ENCODE results near the gene NUDT9.
A peak's percentile ranks its signal among the peaks of the same experiment; 100 is the strongest.
"Not testable (repeated sequence)": the region's sequence is repeated elsewhere in the genome, so short reads cannot be mapped to it uniquely, and the experiment has no call there.

NUDT9 gene

DNA sequence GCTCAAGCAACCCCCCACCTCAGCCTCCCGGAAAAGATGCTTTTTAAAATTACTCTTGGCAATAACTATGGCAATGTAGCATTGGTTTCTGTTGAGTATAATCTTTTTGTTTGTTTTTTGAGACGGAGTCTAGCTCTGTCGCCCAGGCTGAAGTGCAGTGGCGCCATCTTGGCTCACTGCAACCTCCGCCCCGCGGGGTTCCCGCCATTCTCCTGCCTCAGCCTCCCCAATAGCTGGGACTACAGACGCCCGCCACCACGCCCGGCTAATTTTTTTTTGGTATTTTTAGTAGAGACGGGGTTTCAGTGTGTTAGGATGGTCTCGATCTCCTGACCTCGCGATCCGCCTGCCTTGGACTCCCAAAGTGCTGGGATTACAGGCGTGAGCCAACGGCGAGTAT, 32.3 kb upstream of the NUDT9 start:
- WGBS, 2 donors (ENCODE audit: extremely low coverage in 2 of 2, insufficient read length in 2 of 2, insufficient replicate concordance in 1 of 2): no CpG with 5 or more reads among the region's 20 CpGs
- not testable (repeated sequence) for H2BK120ac ChIP-seq (ENCODE audit: low read depth, low read length); H2BK12ac ChIP-seq (ENCODE audit: low read length); H4K8ac ChIP-seq (ENCODE audit: low read depth, low read length); H3K4ac ChIP-seq (ENCODE audit: low read length); H2BK5ac ChIP-seq (ENCODE audit: low read length); H3K14ac ChIP-seq (ENCODE audit: low read length); H2BK15ac ChIP-seq (ENCODE audit: low read length); H3K79me1 ChIP-seq (ENCODE audit: low read depth, low read length); H3K4me1 ChIP-seq (ENCODE audit: control insufficient read depth in 2 of 2, insufficient read depth in 1 of 2, low read depth in 1 of 2, low read length in 2 of 2); H3K27ac ChIP-seq (replicated peaks; ENCODE audit: low read length); H3K18ac ChIP-seq (ENCODE audit: low read length); H3K27me3 ChIP-seq (ENCODE audit: control insufficient read depth in 3 of 3, insufficient read depth in 3 of 3, low read depth in 1 of 3, low read length in 3 of 3); H3K36me3 ChIP-seq (replicated peaks in 1 of 2; ENCODE audit: control insufficient read depth in 2 of 2, insufficient read depth in 2 of 2, low read length in 2 of 2); H3K9ac ChIP-seq (ENCODE audit: low read depth, low read length, poor library complexity); H3K23ac ChIP-seq (ENCODE audit: low read depth, low read length, poor library complexity); H2AFZ ChIP-seq (ENCODE audit: low read length); H4K91ac ChIP-seq (ENCODE audit: low read depth, low read length, poor library complexity); DNase-seq (ENCODE audit: low spot score); H2AK5ac ChIP-seq (ENCODE audit: low read depth, low read length); H3K4me2 ChIP-seq (ENCODE audit: insufficient read depth, low read length, poor library complexity, severe bottlenecking)
- Histone ChIP-seq H3K9me3 (replicated peaks in 1 of 2; ENCODE audit: control insufficient read depth in 2 of 2, insufficient read depth in 1 of 2, low read depth in 1 of 2, low read length in 2 of 2) (peaks cover 2 to 15% of the 10 kb centered on the region in 2 donors), H3K4me3 (ENCODE audit: low read length in 2 of 2) (peak overlapping the region in 1 of 2 donors; percentile 71)

- Histone ChIP-seq H3K23ac (ENCODE audit: low read depth, low read length, poor library complexity) (no peak overlapping the region), H3K18ac (ENCODE audit: low read length) (no peak overlapping the region), H2BK5ac (ENCODE audit: low read length) (no peak overlapping the region), H3K36me3 (replicated peaks in 1 of 2; ENCODE audit: control insufficient read depth in 2 of 2, insufficient read depth in 2 of 2, low read length in 2 of 2) (peaks cover 0 to 2% of the 10 kb centered on the region in 2 donors), H3K9ac (ENCODE audit: low read depth, low read length, poor library complexity) (no peak overlapping the region), H2BK12ac (ENCODE audit: low read length) (no peak overlapping the region), H3K27me3 (ENCODE audit: control insufficient read depth in 3 of 3, insufficient read depth in 3 of 3, low read depth in 1 of 3, low read length in 3 of 3) (no peaks in the 10 kb centered on the region), H2BK120ac (ENCODE audit: low read depth, low read length) (no peak overlapping the region), H3K4ac (ENCODE audit: low read length) (no peak overlapping the region), H4K8ac (ENCODE audit: low read depth, low read length) (no peak overlapping the region), H3K4me1 (ENCODE audit: control insufficient read depth in 2 of 2, insufficient read depth in 1 of 2, low read depth in 1 of 2, low read length in 2 of 2) (peaks cover 0 to 3% of the 10 kb centered on the region in 2 donors), H3K4me2 (ENCODE audit: insufficient read depth, low read length, poor library complexity, severe bottlenecking) (peak overlapping the region; percentile 34), H3K9me3 (replicated peaks in 1 of 2; ENCODE audit: control insufficient read depth in 2 of 2, insufficient read depth in 1 of 2, low read depth in 1 of 2, low read length in 2 of 2) (peaks cover 2 to 12% of the 10 kb centered on the region in 2 donors), H2AK5ac (ENCODE audit: low read depth, low read length) (no peak overlapping the region), H2AFZ (ENCODE audit: low read length) (peak overlapping the region; percentile 98), H3K14ac (ENCODE audit: low read length) (no peak overlapping the region), H3K79me1 (ENCODE audit: low read depth, low read length) (no peaks in the 10 kb centered on the region), H4K91ac (ENCODE audit: low read depth, low read length, poor library complexity) (no peak overlapping the region), H3K4me3 (ENCODE audit: low read length in 2 of 2) (peak overlapping the region; percentile 71 to 74), H2BK15ac (ENCODE audit: low read length) (no peak overlapping the region), H3K27ac (replicated peaks; ENCODE audit: low read length) (no peak overlapping the region)
- no peak for DNase-seq (ENCODE audit: low spot score)
Measured at GRCh38 chr4:87390551-87390890, 31.9 kb upstream of the NUDT9 start.

- Histone ChIP-seq H2BK5ac (ENCODE audit: low read length) (no peak within 1 kb of the TSS), H3K4me1 (ENCODE audit: control insufficient read depth in 2 of 2, insufficient read depth in 1 of 2, low read depth in 1 of 2, low read length in 2 of 2) (peaks cover 0 to 3% of the 10 kb centered on the region in 2 donors), H3K4me3 (ENCODE audit: low read length in 2 of 2) (peak within 1 kb of the TSS; percentile 71 to 74), H3K79me1 (ENCODE audit: low read depth, low read length) (no peaks in the 10 kb centered on the region), H3K4me2 (ENCODE audit: insufficient read depth, low read length, poor library complexity, severe bottlenecking) (peak within 1 kb of the TSS; percentile 61), H3K9ac (ENCODE audit: low read depth, low read length, poor library complexity) (no peak within 1 kb of the TSS), H2BK15ac (ENCODE audit: low read length) (no peak within 1 kb of the TSS), H2BK12ac (ENCODE audit: low read length) (no peak within 1 kb of the TSS), H3K9me3 (replicated peaks in 1 of 2; ENCODE audit: control insufficient read depth in 2 of 2, insufficient read depth in 1 of 2, low read depth in 1 of 2, low read length in 2 of 2) (peaks cover 2 to 12% of the 10 kb centered on the region in 2 donors), H4K91ac (ENCODE audit: low read depth, low read length, poor library complexity) (no peak within 1 kb of the TSS), H3K18ac (ENCODE audit: low read length) (peak within 1 kb of the TSS; percentile 68), H2BK120ac (ENCODE audit: low read depth, low read length) (no peak within 1 kb of the TSS), H3K27ac (replicated peaks; ENCODE audit: low read length) (peak within 1 kb of the TSS; percentile 60), H3K36me3 (replicated peaks in 1 of 2; ENCODE audit: control insufficient read depth in 2 of 2, insufficient read depth in 2 of 2, low read length in 2 of 2) (peaks cover 0 to 2% of the 10 kb centered on the region in 2 donors), H3K4ac (ENCODE audit: low read length) (no peak within 1 kb of the TSS), H3K14ac (ENCODE audit: low read length) (no peak within 1 kb of the TSS), H2AK5ac (ENCODE audit: low read depth, low read length) (no peak within 1 kb of the TSS), H4K8ac (ENCODE audit: low read depth, low read length) (no peak within 1 kb of the TSS), H2AFZ (ENCODE audit: low read length) (peak within 1 kb of the TSS; percentile 98), H3K27me3 (ENCODE audit: control insufficient read depth in 3 of 3, insufficient read depth in 3 of 3, low read depth in 1 of 3, low read length in 3 of 3) (no peaks in the 10 kb centered on the region), H3K23ac (ENCODE audit: low read depth, low read length, poor library complexity) (no peak within 1 kb of the TSS)
- no CpG with 5 or more reads among the region's 32 CpGs for WGBS, 2 donors (ENCODE audit: extremely low coverage in 2 of 2, insufficient read length in 2 of 2, insufficient replicate concordance in 1 of 2)
- peak; percentile 72 for DNase-seq (ENCODE audit: low spot score)
Measured at GRCh38 chr4:87390891-87391575, 31.3 kb upstream of the NUDT9 start, which contains the start of gene HSD17B11. HSD17B11 (minus strand) TSS chr4:87391188; CDS start chr4:87391070, 118 bp downstream.

GRCh38 chr4:87391576-87392054, 30.8 kb upstream of the NUDT9 start:
- Histone ChIP-seq H3K9ac (ENCODE audit: low read depth, low read length, poor library complexity) (no peak overlapping the region), H2BK15ac (ENCODE audit: low read length) (no peak overlapping the region), H3K4me3 (ENCODE audit: low read length in 2 of 2) (peak overlapping the region; percentile 71 to 74), H2BK12ac (ENCODE audit: low read length) (no peak overlapping the region), H3K4ac (ENCODE audit: low read length) (no peak overlapping the region), H2BK120ac (ENCODE audit: low read depth, low read length) (no peak overlapping the region), H3K9me3 (replicated peaks in 1 of 2; ENCODE audit: control insufficient read depth in 2 of 2, insufficient read depth in 1 of 2, low read depth in 1 of 2, low read length in 2 of 2) (peaks cover 2 to 12% of the 10 kb centered on the region in 2 donors), H3K4me1 (ENCODE audit: control insufficient read depth in 2 of 2, insufficient read depth in 1 of 2, low read depth in 1 of 2, low read length in 2 of 2) (peaks cover 0 to 3% of the 10 kb centered on the region in 2 donors), H3K23ac (ENCODE audit: low read depth, low read length, poor library complexity) (no peak overlapping the region), H2AFZ (ENCODE audit: low read length) (peak overlapping the region; percentile 98), H4K8ac (ENCODE audit: low read depth, low read length) (no peak overlapping the region), H3K27me3 (ENCODE audit: control insufficient read depth in 3 of 3, insufficient read depth in 3 of 3, low read depth in 1 of 3, low read length in 3 of 3) (no peaks in the 10 kb centered on the region), H2AK5ac (ENCODE audit: low read depth, low read length) (no peak overlapping the region), H4K91ac (ENCODE audit: low read depth, low read length, poor library complexity) (no peak overlapping the region), H3K18ac (ENCODE audit: low read length) (no peak overlapping the region), H3K4me2 (ENCODE audit: insufficient read depth, low read length, poor library complexity, severe bottlenecking) (peak overlapping the region; percentile 61), H3K36me3 (replicated peaks in 1 of 2; ENCODE audit: control insufficient read depth in 2 of 2, insufficient read depth in 2 of 2, low read length in 2 of 2) (peaks cover 0 to 2% of the 10 kb centered on the region in 2 donors), H3K27ac (replicated peaks; ENCODE audit: low read length) (peak overlapping the region; percentile 60), H2BK5ac (ENCODE audit: low read length) (no peak overlapping the region), H3K14ac (ENCODE audit: low read length) (no peak overlapping the region), H3K79me1 (ENCODE audit: low read depth, low read length) (no peaks in the 10 kb centered on the region)
- DNase-seq (ENCODE audit: low spot score): no peak
- no CpG with 5 or more reads among the region's 16 CpGs for WGBS, 2 donors (ENCODE audit: extremely low coverage in 2 of 2, insufficient read length in 2 of 2, insufficient replicate concordance in 1 of 2)
